HepG2 (cell line): ENCODE measurements around the gene STRADB. TPM values are rescaled to one million over a fixed set of nuclear protein-coding genes. Genes with fewer than 3 reads are reported as not detected.
A peak's percentile ranks its signal among the peaks of the same experiment; 100 is the strongest.

Experiments
- BHLHE40 ChIP-seq: IDR thresholded peaks from 2 replicates; pipeline ENCODE4 v1.6.1; 2011; ENCODE audit warnings: low read length, improper control_type of control experiment
- CCDC6 ChIP-seq: sonication (generic); formaldehyde crosslinking; IDR thresholded peaks from 2 replicates; pipeline ENCODE4 v1.8.1; 2022; ENCODE audit warnings: mild to moderate bottlenecking, missing genetic modification reagents, moderate library complexity
- GFI1 ChIP-seq: sonication (generic); formaldehyde crosslinking; IDR thresholded peaks from 2 replicates; pipeline ENCODE4 v1.5.0; 2020; ENCODE audit warnings: missing genetic modification reagents, mild to moderate bottlenecking, borderline replicate concordance
- MED8 ChIP-seq: sonication (generic); formaldehyde crosslinking; IDR thresholded peaks from 2 replicates; pipeline ENCODE4 v1.8.1; 2023; ENCODE audit warnings: mild to moderate bottlenecking, missing genetic modification reagents; ENCODE audit not compliant: insufficient replicate concordance
- NFIC ChIP-seq: IDR thresholded peaks from 2 replicates; pipeline ENCODE4 v1.6.1; 2012; ENCODE audit warnings: mild to moderate bottlenecking, low read length, inconsistent platforms
- PAX8 ChIP-seq: sonication (generic); formaldehyde crosslinking; IDR thresholded peaks from 2 replicates; pipeline ENCODE4 v1.8.0; 2022; ENCODE audit warnings: mild to moderate bottlenecking, missing genetic modification reagents, borderline replicate concordance
- POLR2A ChIP-seq, 2 experiments: IDR thresholded peaks; 2 replicates each; pipeline ENCODE4 v1.6.1; 2011; ENCODE audit warnings: low read depth in 2 of 2, low read length in 2 of 2, mild to moderate bottlenecking in 1 of 2, moderate library complexity in 1 of 2; ENCODE audit not compliant: insufficient read depth in 1 of 2
- ZNF12 ChIP-seq: sonication (generic); formaldehyde crosslinking; IDR thresholded peaks from 2 replicates; pipeline ENCODE4 v1.5.0; 2020; ENCODE audit warnings: missing genetic modification reagents
- ZNF121 ChIP-seq: sonication (generic); formaldehyde crosslinking; IDR thresholded peaks from 2 replicates; pipeline ENCODE4 v1.5.0; 2020; ENCODE audit warnings: mild to moderate bottlenecking, missing genetic modification reagents
- ZNF274 ChIP-seq: sonication (generic); formaldehyde crosslinking; IDR thresholded peaks from 2 replicates; pipeline ENCODE4 v1.5.1; 2020; ENCODE audit warnings: mild to moderate bottlenecking, missing genetic modification reagents
- ZNF550 ChIP-seq: sonication (generic); formaldehyde crosslinking; IDR thresholded peaks from 2 replicates; pipeline ENCODE4 v1.4.0; 2020; ENCODE audit warnings: mild to moderate bottlenecking, missing genetic modification reagents, borderline replicate concordance
- ZNF570 ChIP-seq: sonication (generic); formaldehyde crosslinking; IDR thresholded peaks from 2 replicates; pipeline ENCODE4 v1.4.0; 2020; ENCODE audit warnings: mild to moderate bottlenecking, missing genetic modification reagents, borderline replicate concordance
- ZNF772 ChIP-seq: sonication (generic); formaldehyde crosslinking; IDR thresholded peaks from 2 replicates; pipeline ENCODE4 v1.5.0; 2020; ENCODE audit warnings: mild to moderate bottlenecking, missing genetic modification reagents
- polyA plus RNA-seq, 8 experiments: library from polyadenylated mRNA; depleted of rRNA in 3 of 8; stranded (reverse) in 7 of 8; unstranded in 1 of 8; fragments of >200 nt; fragmentation: Illumina TruSeq in 4 of 8; extraction: Trizol in 4 of 8; gene quantifications; 2 replicates each; pipeline versions ENCODE4 v1.2.1 to v1.2.3, GENCODE V29; 2011 to 2016; ENCODE audit warnings: low read depth in 4 of 8, missing spikeins in 1 of 8, mixed read lengths in 1 of 8; ENCODE audit not compliant: insufficient read depth in 1 of 8
- total RNA-seq, 5 experiments: library from RNA; depleted of rRNA; stranded (reverse); fragments of >200 nt; fragmentation: Illumina TruSeq; extraction: Trizol; gene quantifications; 2 replicates each; pipeline ENCODE4 v1.2.3, GENCODE V29; 2016; ENCODE audit warnings: low read depth in 1 of 5
- TF ChIP-seq, protein P1 (sequence below): sonication (generic); formaldehyde crosslinking; conservative IDR thresholded peaks from 2 replicates; pipeline ENCODE4 v1.4.0; 2020; ENCODE audit warnings: missing genetic modification reagents
- TF ChIP-seq, protein P2 (sequence below), 2 experiments: fragments of 450-650 bp in 1 of 2; sonication (generic) in 1 of 2; formaldehyde crosslinking in 1 of 2; IDR thresholded peaks; 2 replicates each; pipeline versions ENCODE4 v1.6.1 to v1.8.0; 2016 to 2022; ENCODE audit warnings: antibody characterized with exemption in 1 of 2, mild to moderate bottlenecking in 1 of 2, missing genetic modification reagents in 1 of 2
- TF ChIP-seq, protein P3 (sequence below): sonication (generic); formaldehyde crosslinking; IDR thresholded peaks from 2 replicates; pipeline ENCODE4 v1.8.0; 2022; ENCODE audit warnings: missing genetic modification reagents, mild to moderate bottlenecking, borderline replicate concordance

STRADB gene
- total and polyA plus RNA-seq, 2 of the 13 experiments (the other 11 are each of a cell fraction or from before 2014, with no cell fraction given) = 34.1 to 66.6 TPM

- TF ChIP-seq, protein P1, sequence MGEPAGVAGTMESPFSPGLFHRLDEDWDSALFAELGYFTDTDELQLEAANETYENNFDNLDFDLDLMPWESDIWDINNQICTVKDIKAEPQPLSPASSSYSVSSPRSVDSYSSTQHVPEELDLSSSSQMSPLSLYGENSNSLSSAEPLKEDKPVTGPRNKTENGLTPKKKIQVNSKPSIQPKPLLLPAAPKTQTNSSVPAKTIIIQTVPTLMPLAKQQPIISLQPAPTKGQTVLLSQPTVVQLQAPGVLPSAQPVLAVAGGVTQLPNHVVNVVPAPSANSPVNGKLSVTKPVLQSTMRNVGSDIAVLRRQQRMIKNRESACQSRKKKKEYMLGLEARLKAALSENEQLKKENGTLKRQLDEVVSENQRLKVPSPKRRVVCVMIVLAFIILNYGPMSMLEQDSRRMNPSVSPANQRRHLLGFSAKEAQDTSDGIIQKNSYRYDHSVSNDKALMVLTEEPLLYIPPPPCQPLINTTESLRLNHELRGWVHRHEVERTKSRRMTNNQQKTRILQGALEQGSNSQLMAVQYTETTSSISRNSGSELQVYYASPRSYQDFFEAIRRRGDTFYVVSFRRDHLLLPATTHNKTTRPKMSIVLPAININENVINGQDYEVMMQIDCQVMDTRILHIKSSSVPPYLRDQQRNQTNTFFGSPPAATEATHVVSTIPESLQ (CRISPR knock-in tag) = no peak
- TF ChIP-seq ZNF274 (CRISPR knock-in tag) = no peak; the same call in 1 of the 2 replicates
- TF ChIP-seq NFIC = 0 out of 2 replicates have a peak, but pooled peaks have one; percentile 26
- peak; percentile 84; the same call in 1 of the 2 replicates for TF ChIP-seq CCDC6 (CRISPR knock-in tag)
- no peak for TF ChIP-seq BHLHE40
- no peak for TF ChIP-seq ZNF550
- TF ChIP-seq PAX8 (CRISPR knock-in tag) = 0 out of 2 replicates have a peak, but pooled peaks have one; percentile 16
- TF ChIP-seq, protein P2, sequence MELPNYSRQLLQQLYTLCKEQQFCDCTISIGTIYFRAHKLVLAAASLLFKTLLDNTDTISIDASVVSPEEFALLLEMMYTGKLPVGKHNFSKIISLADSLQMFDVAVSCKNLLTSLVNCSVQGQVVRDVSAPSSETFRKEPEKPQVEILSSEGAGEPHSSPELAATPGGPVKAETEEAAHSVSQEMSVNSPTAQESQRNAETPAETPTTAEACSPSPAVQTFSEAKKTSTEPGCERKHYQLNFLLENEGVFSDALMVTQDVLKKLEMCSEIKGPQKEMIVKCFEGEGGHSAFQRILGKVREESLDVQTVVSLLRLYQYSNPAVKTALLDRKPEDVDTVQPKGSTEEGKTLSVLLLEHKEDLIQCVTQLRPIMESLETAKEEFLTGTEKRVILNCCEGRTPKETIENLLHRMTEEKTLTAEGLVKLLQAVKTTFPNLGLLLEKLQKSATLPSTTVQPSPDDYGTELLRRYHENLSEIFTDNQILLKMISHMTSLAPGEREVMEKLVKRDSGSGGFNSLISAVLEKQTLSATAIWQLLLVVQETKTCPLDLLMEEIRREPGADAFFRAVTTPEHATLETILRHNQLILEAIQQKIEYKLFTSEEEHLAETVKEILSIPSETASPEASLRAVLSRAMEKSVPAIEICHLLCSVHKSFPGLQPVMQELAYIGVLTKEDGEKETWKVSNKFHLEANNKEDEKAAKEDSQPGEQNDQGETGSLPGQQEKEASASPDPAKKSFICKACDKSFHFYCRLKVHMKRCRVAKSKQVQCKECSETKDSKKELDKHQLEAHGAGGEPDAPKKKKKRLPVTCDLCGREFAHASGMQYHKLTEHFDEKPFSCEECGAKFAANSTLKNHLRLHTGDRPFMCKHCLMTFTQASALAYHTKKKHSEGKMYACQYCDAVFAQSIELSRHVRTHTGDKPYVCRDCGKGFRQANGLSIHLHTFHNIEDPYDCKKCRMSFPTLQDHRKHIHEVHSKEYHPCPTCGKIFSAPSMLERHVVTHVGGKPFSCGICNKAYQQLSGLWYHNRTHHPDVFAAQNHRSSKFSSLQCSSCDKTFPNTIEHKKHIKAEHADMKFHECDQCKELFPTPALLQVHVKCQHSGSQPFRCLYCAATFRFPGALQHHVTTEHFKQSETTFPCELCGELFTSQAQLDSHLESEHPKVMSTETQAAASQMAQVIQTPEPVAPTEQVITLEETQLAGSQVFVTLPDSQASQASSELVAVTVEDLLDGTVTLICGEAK (IDR thresholded peaks at IDR 0.05) = no peak
- TF ChIP-seq, protein P2 (CRISPR knock-in tag; IDR thresholded peaks at IDR 0.05) = no peak
- no peak for TF ChIP-seq ZNF772 (CRISPR knock-in tag)
- no peak for TF ChIP-seq MED8 (CRISPR knock-in tag)
- TF ChIP-seq ZNF121 (CRISPR knock-in tag) = peak; percentile 5; the same call in 1 of the 2 replicates
- peak; percentile 6; the same call in 1 of the 2 replicates for TF ChIP-seq GFI1
- no peak for TF ChIP-seq ZNF570 (CRISPR knock-in tag)
- TF ChIP-seq ZNF12 (CRISPR knock-in tag) = no peak
- TF ChIP-seq, protein P3, sequence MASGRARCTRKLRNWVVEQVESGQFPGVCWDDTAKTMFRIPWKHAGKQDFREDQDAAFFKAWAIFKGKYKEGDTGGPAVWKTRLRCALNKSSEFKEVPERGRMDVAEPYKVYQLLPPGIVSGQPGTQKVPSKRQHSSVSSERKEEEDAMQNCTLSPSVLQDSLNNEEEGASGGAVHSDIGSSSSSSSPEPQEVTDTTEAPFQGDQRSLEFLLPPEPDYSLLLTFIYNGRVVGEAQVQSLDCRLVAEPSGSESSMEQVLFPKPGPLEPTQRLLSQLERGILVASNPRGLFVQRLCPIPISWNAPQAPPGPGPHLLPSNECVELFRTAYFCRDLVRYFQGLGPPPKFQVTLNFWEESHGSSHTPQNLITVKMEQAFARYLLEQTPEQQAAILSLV (CRISPR knock-in tag) = no peak
- peak in 1 of 2 experiments; percentile 19; a peak in 1 of 4 replicates for TF ChIP-seq POLR2A (IDR thresholded peaks at IDR 0.05; ENCODE audit: insufficient read depth in 1 of 2, low read depth in 2 of 2, low read length in 2 of 2)
Measured at GRCh38 chr2:201452058-201452921, 750 bp downstream of the STRADB start (continued).
